Ammon's horn (tissue), 1 donor: ENCODE data around the gene PPP1R9B.

ENCODE experiments used
- DNase-seq: peaks from one replicate; pipeline ENCODE4 v3.0.0-alpha.2; 2016; ENCODE audit warnings: low spot score

The PPP1R9B gene

GRCh38 chr17:50125420-50125997 is 25.0 kb downstream of the PPP1R9B start:
- DNase-seq = peak; percentile 72

- no peak for DNase-seq
Observed at GRCh38 chr17:50123649-50124349, 26.7 kb downstream of the PPP1R9B start.

- DNase-seq = no peak
Observed at GRCh38 chr17:50122945-50123344, 27.5 kb downstream of the PPP1R9B start.

GRCh38 chr17:50120475-50121253 is 29.8 kb downstream of the PPP1R9B start:
- no peak for DNase-seq

GRCh38 chr17:50118828-50119218 is 31.7 kb downstream of the PPP1R9B start:
- no peak for DNase-seq

GRCh38 chr17:50118076-50118827 is 32.2 kb downstream of the PPP1R9B start:
- DNase-seq = no peak

GRCh38 chr17:50117202-50118051 is 33.0 kb downstream of the PPP1R9B start:
- no peak for DNase-seq

GRCh38 chr17:50115756-50116155 is 34.7 kb downstream of the PPP1R9B start:
- no peak for DNase-seq

- peak; percentile 77 for DNase-seq
Observed at GRCh38 chr17:50114849-50115357, 35.6 kb downstream of the PPP1R9B start.

- DNase-seq = no peak
Observed at GRCh38 chr17:50114401-50114800, 36.1 kb downstream of the PPP1R9B start.

- DNase-seq = no peak
Observed at GRCh38 chr17:50113624-50114320, 36.7 kb downstream of the PPP1R9B start.

GRCh38 chr17:50112694-50113093 is 37.8 kb downstream of the PPP1R9B start:
- no peak for DNase-seq

- peak; percentile 69 for DNase-seq
Observed at GRCh38 chr17:50111673-50112655, 38.5 kb downstream of the PPP1R9B start.

- no peak for DNase-seq
Observed at GRCh38 chr17:50110591-50111349, 39.7 kb downstream of the PPP1R9B start.

GRCh38 chr17:50109785-50110184 is 40.7 kb downstream of the PPP1R9B start:
- DNase-seq = no peak

GRCh38 chr17:50109207-50109606 is 41.3 kb downstream of the PPP1R9B start:
- no peak for DNase-seq

GRCh38 chr17:50108556-50108955 is 41.9 kb downstream of the PPP1R9B start:
- DNase-seq = no peak

GRCh38 chr17:50107790-50108414 is 42.6 kb downstream of the PPP1R9B start:
- no peak for DNase-seq
